IPS DF 6.9 (cell line): ENCODE measurements around the gene WIZ.
"Not testable (repeated sequence)": the region's sequence is repeated elsewhere in the genome, so short reads cannot be mapped to it uniquely, and the experiment has no call there.

Experiments used
- DNase-seq: peaks from one replicate; pipeline ENCODE4 v3.0.0-alpha.2; 2013; ENCODE audit warnings: low read depth, low spot score
- H3K27ac ChIP-seq: one replicate; pipeline ENCODE4 v1.5.1; 2013; ENCODE audit warnings: low read length, control low read depth
- H3K27me3 ChIP-seq: 2 replicates; pipeline ENCODE4 v1.6.1; 2013; ENCODE audit warnings: mild to moderate bottlenecking, low read length; ENCODE audit not compliant: control insufficient read depth, insufficient read depth
- H3K36me3 ChIP-seq: 2 replicates; pipeline ENCODE4 v1.6.1; 2013; ENCODE audit warnings: low read length; ENCODE audit not compliant: control insufficient read depth, insufficient read depth
- H3K4me1 ChIP-seq: 2 replicates; pipeline ENCODE4 v1.6.1; 2013; ENCODE audit warnings: low read length; ENCODE audit not compliant: control insufficient read depth, insufficient read depth
- H3K4me3 ChIP-seq: 2 replicates; pipeline ENCODE4 v1.5.1; 2013; ENCODE audit warnings: mild to moderate bottlenecking, low read length
- H3K9me3 ChIP-seq: 2 replicates; pipeline ENCODE4 v1.6.1; 2013; ENCODE audit warnings: low read length, inconsistent platforms; ENCODE audit not compliant: control insufficient read depth, insufficient read depth
- WGBS: extraction: QIAGEN DNeasy Blood & Tissue Kit; methylation state at CpG from one replicate; pipeline ENCODE4 v1.1.7; 2013; ENCODE audit warnings: mixed read lengths, missing lambda C conversion rate; ENCODE audit not compliant: insufficient read length, insufficient coverage; 5-methylcytosine and 5-hydroxymethylcytosine counted together

The WIZ gene, protein sequence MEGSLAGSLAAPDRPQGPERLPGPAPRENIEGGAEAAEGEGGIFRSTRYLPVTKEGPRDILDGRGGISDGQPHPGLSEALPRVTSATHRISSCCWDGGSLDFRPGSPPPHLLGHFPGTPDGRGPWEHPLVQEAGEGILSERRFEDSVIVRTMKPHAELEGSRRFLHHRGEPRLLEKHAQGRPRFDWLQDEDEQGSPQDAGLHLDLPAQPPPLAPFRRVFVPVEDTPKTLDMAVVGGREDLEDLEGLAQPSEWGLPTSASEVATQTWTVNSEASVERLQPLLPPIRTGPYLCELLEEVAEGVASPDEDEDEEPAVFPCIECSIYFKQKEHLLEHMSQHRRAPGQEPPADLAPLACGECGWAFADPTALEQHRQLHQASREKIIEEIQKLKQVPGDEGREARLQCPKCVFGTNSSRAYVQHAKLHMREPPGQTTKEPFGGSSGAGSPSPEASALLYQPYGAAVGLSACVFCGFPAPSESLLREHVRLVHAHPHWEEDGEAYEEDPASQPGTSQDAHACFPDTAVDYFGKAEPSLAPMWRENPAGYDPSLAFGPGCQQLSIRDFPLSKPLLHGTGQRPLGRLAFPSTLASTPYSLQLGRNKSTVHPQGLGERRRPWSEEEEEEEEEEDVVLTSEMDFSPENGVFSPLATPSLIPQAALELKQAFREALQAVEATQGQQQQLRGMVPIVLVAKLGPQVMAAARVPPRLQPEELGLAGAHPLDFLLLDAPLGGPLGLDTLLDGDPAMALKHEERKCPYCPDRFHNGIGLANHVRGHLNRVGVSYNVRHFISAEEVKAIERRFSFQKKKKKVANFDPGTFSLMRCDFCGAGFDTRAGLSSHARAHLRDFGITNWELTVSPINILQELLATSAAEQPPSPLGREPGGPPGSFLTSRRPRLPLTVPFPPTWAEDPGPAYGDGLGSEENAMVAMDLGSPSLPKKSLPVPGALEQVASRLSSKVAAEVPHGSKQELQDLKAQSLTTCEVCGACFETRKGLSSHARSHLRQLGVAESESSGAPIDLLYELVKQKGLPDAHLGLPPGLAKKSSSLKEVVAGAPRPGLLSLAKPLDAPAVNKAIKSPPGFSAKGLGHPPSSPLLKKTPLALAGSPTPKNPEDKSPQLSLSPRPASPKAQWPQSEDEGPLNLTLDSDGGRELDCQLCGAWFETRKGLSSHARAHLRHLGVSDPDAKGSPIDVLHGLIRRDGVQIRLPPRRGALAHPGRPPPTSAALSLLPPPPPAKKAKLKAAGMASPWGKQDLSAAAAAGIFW (N-terminal part only)

GRCh38 chr19:15449620-15450527, at the start of gene WIZ:
Gene WIZ (minus strand): TSS chr19:15449956. CDS start chr19:15448307, 1,649 bp downstream.
- no peak for DNase-seq
- no CpG with 5 or more reads among the region's 77 CpGs for WGBS
- no peaks in the 10 kb centered on the region for H3K27me3 ChIP-seq
- H3K4me3 ChIP-seq, result peak within 1 kb of the TSS; percentile 57; the same call in 1 of the 2 replicates
- H3K4me1 ChIP-seq, result peaks cover 5% of the 10 kb centered on the region
- H3K27ac ChIP-seq, result no peak within 1 kb of the TSS
- H3K36me3 ChIP-seq, result no peaks in the 10 kb centered on the region
- H3K9me3 ChIP-seq, result no peaks in the 10 kb centered on the region

- H3K27ac ChIP-seq, result no peak overlapping the region
- H3K36me3 ChIP-seq, result no peaks in the 10 kb centered on the region
- H3K4me3 ChIP-seq, result no peak overlapping the region
- no peak for DNase-seq
- WGBS, result no CpG with 5 or more reads among the region's 6 CpGs
- H3K27me3 ChIP-seq, result no peaks in the 10 kb centered on the region
- no peaks in the 10 kb centered on the region for H3K4me1 ChIP-seq
- peaks cover 7% of the 10 kb centered on the region for H3K9me3 ChIP-seq
Measured at GRCh38 chr19:15498910-15499309, 49.2 kb upstream of the WIZ start.

- WGBS, result no CpG with 5 or more reads among the region's 10 CpGs
- Histone ChIP-seq H3K4me3 (no peak overlapping the region), H3K9me3 (peaks cover 7% of the 10 kb centered on the region), H3K27ac (no peak overlapping the region), H3K36me3 (no peaks in the 10 kb centered on the region), H3K4me1 (no peaks in the 10 kb centered on the region), H3K27me3 (no peaks in the 10 kb centered on the region)
- no peak for DNase-seq
Measured at GRCh38 chr19:15498156-15498858, 48.6 kb upstream of the WIZ start.

DNA sequence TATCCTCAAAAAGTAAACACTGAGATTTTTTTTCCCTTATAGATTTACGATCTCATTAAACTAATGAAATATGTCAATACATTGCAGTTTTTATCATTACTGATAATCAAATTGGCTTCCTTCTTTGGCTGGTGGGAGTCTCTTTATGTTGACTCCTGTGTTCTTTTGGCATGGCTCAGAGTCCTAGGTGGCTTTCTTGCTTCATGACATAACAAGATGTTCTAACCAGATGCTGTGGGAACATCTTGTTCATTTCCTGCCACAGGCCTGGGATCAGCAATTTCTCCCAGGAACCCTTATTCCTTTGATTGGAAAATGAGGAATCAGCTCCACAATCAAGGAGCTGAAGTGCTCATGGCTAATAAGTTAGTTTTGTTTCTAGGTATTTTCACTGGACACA, 45.4 kb upstream of the WIZ start:
- no peak for DNase-seq
- no CpG with 5 or more reads among the region's 1 CpG for WGBS
- Histone ChIP-seq H3K27me3 (no peaks in the 10 kb centered on the region), H3K27ac (no peak overlapping the region), H3K4me3 (no peak overlapping the region), H3K4me1 (no peaks in the 10 kb centered on the region), H3K9me3 (peaks cover 4% of the 10 kb centered on the region), H3K36me3 (no peaks in the 10 kb centered on the region)

- H3K4me1 ChIP-seq, result no peaks in the 10 kb centered on the region
- 100% methylated on average over 3 of the region's 13 CpGs for WGBS
- H3K27me3 ChIP-seq, result no peaks in the 10 kb centered on the region
- peaks cover 2% of the 10 kb centered on the region for H3K9me3 ChIP-seq
- H3K36me3 ChIP-seq, result no peaks in the 10 kb centered on the region
- no peak for DNase-seq
- no peak overlapping the region for H3K27ac ChIP-seq
- H3K4me3 ChIP-seq, result no peak overlapping the region
Measured at GRCh38 chr19:15488489-15489226, 38.9 kb upstream of the WIZ start.

DNA sequence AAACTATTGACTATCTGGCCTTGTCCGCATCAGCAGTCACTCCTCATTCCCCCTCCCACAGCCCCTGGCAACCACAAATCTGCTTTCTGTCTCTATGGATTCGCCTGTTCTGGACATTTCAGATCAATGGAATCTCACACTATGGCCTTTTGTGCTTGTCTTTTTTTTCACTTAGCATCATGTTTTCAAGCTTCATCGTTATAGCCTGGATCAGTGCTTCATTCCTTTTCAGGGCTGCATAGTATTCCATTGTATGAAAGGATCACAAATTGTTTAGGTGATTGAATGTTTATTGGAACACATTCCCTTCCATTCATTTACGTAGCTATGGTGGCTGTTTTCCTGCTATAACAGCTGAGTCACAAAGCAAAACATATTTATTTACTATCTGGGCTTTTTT, 37.3 kb upstream of the WIZ start:
- no peaks in the 10 kb centered on the region for H3K4me1 ChIP-seq
- no peak overlapping the region for H3K4me3 ChIP-seq
- WGBS, result no CpG with 5 or more reads among the region's 4 CpGs
- H3K36me3 ChIP-seq, result no peaks in the 10 kb centered on the region
- no peak for DNase-seq
- H3K27ac ChIP-seq, result no peak overlapping the region
- peaks cover 5% of the 10 kb centered on the region for H3K9me3 ChIP-seq
- H3K27me3 ChIP-seq, result no peaks in the 10 kb centered on the region

DNA sequence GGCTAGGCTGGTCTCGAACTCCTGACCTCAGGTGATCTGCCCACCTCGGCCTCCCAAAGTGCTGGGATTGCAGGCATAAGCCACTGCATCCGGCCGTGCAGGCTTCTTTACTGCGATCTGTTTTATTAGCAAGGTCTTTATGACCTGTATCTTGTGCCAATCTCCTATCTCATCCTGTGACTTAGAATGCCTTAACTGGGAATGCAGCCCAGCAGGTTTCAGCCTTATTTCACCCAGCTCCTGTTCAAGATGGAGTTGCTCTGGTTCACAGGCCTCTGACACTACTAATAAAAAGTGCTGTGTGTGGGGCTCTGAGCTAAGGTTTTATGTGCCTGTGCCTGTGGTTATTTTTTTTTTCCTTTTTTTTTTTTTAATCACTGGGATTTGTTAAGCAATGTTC, 36.0 kb upstream of the WIZ start:
- H3K9me3 ChIP-seq, DNase-seq, H3K27me3 ChIP-seq, H3K36me3 ChIP-seq, H3K4me1 ChIP-seq, H3K27ac ChIP-seq, H3K4me3 ChIP-seq: not testable (repeated sequence)
- WGBS, result no CpG with 5 or more reads among the region's 5 CpGs

DNA sequence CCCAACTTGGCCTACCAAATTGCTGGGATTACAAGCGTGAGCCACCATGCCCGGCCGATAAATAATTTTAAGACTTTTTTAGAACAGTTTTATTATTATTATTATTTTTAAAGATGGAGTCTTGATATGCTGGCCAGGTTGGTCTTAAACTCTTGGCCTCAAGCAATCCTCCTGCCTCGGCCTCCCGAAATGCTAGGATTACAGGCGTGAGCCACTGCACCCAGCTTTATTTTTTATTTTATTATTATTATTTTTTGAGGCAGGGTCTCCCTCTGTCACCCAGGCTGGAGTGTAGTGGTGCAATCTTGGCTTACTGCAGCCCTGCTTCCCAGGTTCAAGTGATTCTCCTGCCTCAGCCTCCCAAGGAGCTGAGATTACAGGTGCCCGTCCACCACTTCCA, 31.2 kb upstream of the WIZ start:
- H3K36me3 ChIP-seq, H3K27me3 ChIP-seq, DNase-seq, H3K4me1 ChIP-seq, H3K4me3 ChIP-seq, H3K27ac ChIP-seq: not testable (repeated sequence)
- no CpG with 5 or more reads among the region's 7 CpGs for WGBS
- H3K9me3 ChIP-seq, result peaks cover 12% of the 10 kb centered on the region
